Chondrocyte (in vitro differentiated cells): ENCODE results near the gene REEP2. TPM values are rescaled to one million over a fixed set of nuclear protein-coding genes. Genes with fewer than 3 reads are reported as not detected.
"Not testable (repeated sequence)": the region's sequence is repeated elsewhere in the genome, so short reads cannot be mapped to it uniquely, and the experiment has no call there.

Experiments
- DNase-seq: peaks from one replicate; pipeline ENCODE4 v3.0.0; 2021; ENCODE audit warnings: mixed read lengths, low spot score
- H3K27ac Mint-ChIP-seq: one replicate; pipeline ENCODE4 v1.8.0; 2021; ENCODE audit warnings: mild to moderate bottlenecking, moderate library complexity, mixed read lengths; ENCODE audit not compliant: unreplicated experiment
- H3K27me3 Mint-ChIP-seq: 2 replicates; pipeline ENCODE4 v1.8.0; 2021; ENCODE audit warnings: low read depth, mixed read lengths
- H3K36me3 Mint-ChIP-seq: 2 replicates; pipeline ENCODE4 v1.8.0; 2021; ENCODE audit warnings: low read depth, mixed read lengths
- H3K4me1 Mint-ChIP-seq: 2 replicates; pipeline ENCODE4 v1.8.0; 2021; ENCODE audit warnings: low read depth, mild to moderate bottlenecking, mixed read lengths
- H3K4me3 Mint-ChIP-seq: one replicate; pipeline ENCODE4 v1.8.0; 2021; ENCODE audit warnings: mild to moderate bottlenecking, moderate library complexity, mixed read lengths; ENCODE audit not compliant: unreplicated experiment
- H3K9me3 Mint-ChIP-seq: 2 replicates; pipeline ENCODE4 v1.8.0; 2021; ENCODE audit warnings: low read depth, mixed read lengths
- CTCF ChIP-seq: fragments of 200-600 bp; sonication (generic); IDR thresholded peaks from 2 replicates; pipeline ENCODE4 v1.5.0; 2021; ENCODE audit warnings: antibody characterized with exemption, mild to moderate bottlenecking, moderate library complexity
- long read RNA-seq: library from polyadenylated mRNA; stranded (forward); transcript quantifications from one replicate; pipeline ENCODE4 v2.0.0, GENCODE V29; 2021
- total RNA-seq: library from RNA; stranded (reverse); gene quantifications from 3 replicates; pipeline ENCODE4 v1.2.1, GENCODE V29; 2021

Gene REEP2
- total RNA-seq = 30.2 to 35.1 TPM (median 34.6 TPM) in 3 replicates
- long read RNA-seq, transcript REEP2-202 (8 exons, 2,170 nt) = major isoform, 35 of 64 reads
- long read RNA-seq, partial matches to known transcripts = 14 of 64 reads
- long read RNA-seq, other reads (novel, unspliced or antisense) = 10 of 64 reads

GRCh38 chr5:138438724-138439476 is at the start of gene REEP2:
Gene REEP2, plus strand, starts transcription at chr5:138439057. Its CDS starts 152 bp downstream, at chr5:138439209.
- Mint-ChIP-seq H3K4me1 (peaks cover 25% of the 10 kb centered on the region), H3K36me3 (peaks cover 9% of the 10 kb centered on the region), H3K27me3 (no peaks in the 10 kb centered on the region), H3K4me3 (peak within 1 kb of the TSS; percentile 82), H3K9me3 (no peaks in the 10 kb centered on the region), H3K27ac (peak within 1 kb of the TSS; percentile 79)
- DNase-seq = peak; percentile 74
- no peak for TF ChIP-seq CTCF

- no peaks in the 10 kb centered on the region for H3K27me3 Mint-ChIP-seq
- no peak for DNase-seq
Measured at GRCh38 chr5:138389332-138389731, 49.5 kb upstream of the REEP2 start.

GRCh38 chr5:138389911-138390310 is 48.9 kb upstream of the REEP2 start:
- not testable (repeated sequence) for H3K27ac Mint-ChIP-seq, H3K4me1 Mint-ChIP-seq, H3K27me3 Mint-ChIP-seq, DNase-seq, H3K9me3 Mint-ChIP-seq, H3K4me3 Mint-ChIP-seq
- peaks cover 38% of the 10 kb centered on the region for H3K36me3 Mint-ChIP-seq

More at GRCh38 chr5:138389332-138389731, 49.5 kb upstream of the REEP2 start:
- Mint-ChIP-seq H3K4me3 (no peak overlapping the region), H3K9me3 (no peaks in the 10 kb centered on the region), H3K4me1 (no peaks in the 10 kb centered on the region), H3K36me3 (peaks cover 34% of the 10 kb centered on the region), H3K27ac (no peak overlapping the region)
- no peak for TF ChIP-seq CTCF

- H3K36me3 Mint-ChIP-seq = peaks cover 38% of the 10 kb centered on the region
- no peaks in the 10 kb centered on the region for H3K4me1 Mint-ChIP-seq
- no peak overlapping the region for H3K27ac Mint-ChIP-seq
- no peak for TF ChIP-seq CTCF
- no peak for DNase-seq
- no peaks in the 10 kb centered on the region for H3K27me3 Mint-ChIP-seq
- H3K9me3 Mint-ChIP-seq = no peaks in the 10 kb centered on the region
- H3K4me3 Mint-ChIP-seq = no peak overlapping the region
Measured at GRCh38 chr5:138391859-138392386, 46.9 kb upstream of the REEP2 start.

GRCh38 chr5:138402640-138403039 is 36.2 kb upstream of the REEP2 start:
- no peaks in the 10 kb centered on the region for H3K27me3 Mint-ChIP-seq
- H3K36me3 Mint-ChIP-seq = peaks cover 30% of the 10 kb centered on the region
- DNase-seq = no peak
- no peaks in the 10 kb centered on the region for H3K4me1 Mint-ChIP-seq
- no peak for TF ChIP-seq CTCF
- no peak overlapping the region for H3K27ac Mint-ChIP-seq
- no peaks in the 10 kb centered on the region for H3K9me3 Mint-ChIP-seq
- no peak overlapping the region for H3K4me3 Mint-ChIP-seq
